ENCODE measurements around the gene RNPEPL1. TPM values are rescaled to one million over a fixed set of nuclear protein-coding genes. Genes with fewer than 3 reads are reported as not detected.

RNPEPL1 gene
- total RNA-seq, 1 experiment from 2014 or later, result 88.2 TPM

- DNase-seq (ENCODE audit: low read depth, low spot score) (no peak), ATAC-seq (no peak)
- ChIA-PET CTCF (no interaction called here), POLR2A (no interaction called here)
- no peaks in the 10 kb centered on the region for H3K36me3 ChIP-seq (ENCODE audit: control insufficient read depth, insufficient read depth, low read length)
- in situ Hi-C loops (cut with HindIII; ENCODE audit: low pct_unique_long_range_greater_than_20kb, low sequenced_read_pairs) (no loop called here), intact Hi-C loops (cut with micrococcal nuclease; ENCODE audit: unreplicated experiment) (no loop called here)
- TF ChIP-seq SIN3A (IDR thresholded peaks at IDR 0.05; ENCODE audit: borderline replicate concordance, insufficient read depth, low read depth, low read length), result no peak
- TF ChIP-seq POLR2AphosphoS5 (IDR thresholded peaks at IDR 0.05; ENCODE audit: low read depth, low read length), result no peak
- no peak for TF ChIP-seq TCF7L2 (IDR thresholded peaks at IDR 0.05; ENCODE audit: low read depth, low read length)
- no peak for TF ChIP-seq REST (IDR thresholded peaks at IDR 0.05; ENCODE audit: insufficient read depth in 1 of 2, low read depth in 2 of 2, low read length in 1 of 2)
- TF ChIP-seq CTCF (IDR thresholded peaks at IDR 0.05), result no peak
- H3K4me3 ChIP-seq (ENCODE audit: low read depth in 2 of 2, low read length in 2 of 2), result no peak overlapping the region
- H3K27me3 ChIP-seq (ENCODE audit: control insufficient read depth, insufficient read depth, low read length), result no peaks in the 10 kb centered on the region
- H3K9me3 ChIP-seq (ENCODE audit: control insufficient read depth, insufficient read depth, low read depth, low read length), result no peaks in the 10 kb centered on the region
- H3K27ac ChIP-seq (ENCODE audit: low read length), result no peak overlapping the region
- H3K4me1 ChIP-seq (ENCODE audit: control insufficient read depth, insufficient read depth, low read length), result no peaks in the 10 kb centered on the region
- no TSS peak for BruUV-seq (replicated peaks)
Measured at GRCh38 chr2:240611601-240612210, 43.4 kb downstream of the RNPEPL1 start.

DNA sequence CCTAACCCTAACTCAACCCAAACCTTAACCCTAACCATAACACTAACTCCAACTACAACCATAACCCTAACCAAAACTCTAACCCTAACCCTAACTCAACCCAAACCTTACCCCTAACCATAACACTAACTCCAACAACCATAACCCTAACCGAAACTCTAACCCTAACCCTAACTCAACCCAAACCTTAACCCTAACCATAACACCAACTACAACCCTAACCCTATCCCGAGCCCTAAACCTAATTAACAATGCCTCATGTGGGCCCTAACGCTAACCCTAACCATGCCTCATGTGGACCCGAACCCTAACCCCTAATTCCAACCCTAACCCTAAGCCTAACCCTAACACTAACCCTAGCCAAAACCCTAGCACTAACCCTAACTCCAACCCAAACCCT is 45.5 kb downstream of the RNPEPL1 start:
- no peaks in the 10 kb centered on the region for H3K36me3 ChIP-seq (ENCODE audit: control insufficient read depth, insufficient read depth, low read length)

More for the DNA sequence above, 45.5 kb downstream of the RNPEPL1 start:
- H3K27me3 ChIP-seq (ENCODE audit: control insufficient read depth, insufficient read depth, low read length), result no peaks in the 10 kb centered on the region
- no peak overlapping the region for H3K4me3 ChIP-seq (ENCODE audit: low read depth in 2 of 2, low read length in 2 of 2)
- H3K27ac ChIP-seq (ENCODE audit: low read length), result no peak overlapping the region
- DNase-seq (ENCODE audit: low read depth, low spot score) (no peak), ATAC-seq (no peak)
- H3K4me1 ChIP-seq (ENCODE audit: control insufficient read depth, insufficient read depth, low read length), result no peaks in the 10 kb centered on the region
- BruUV-seq (replicated peaks), result no TSS peak
- TF ChIP-seq TCF7L2 (IDR thresholded peaks at IDR 0.05; ENCODE audit: low read depth, low read length), result no peak
- TF ChIP-seq POLR2AphosphoS5 (IDR thresholded peaks at IDR 0.05; ENCODE audit: low read depth, low read length), result no peak
- no peak for TF ChIP-seq SIN3A (IDR thresholded peaks at IDR 0.05; ENCODE audit: borderline replicate concordance, insufficient read depth, low read depth, low read length)
- no peak for TF ChIP-seq CTCF (IDR thresholded peaks at IDR 0.05)
- TF ChIP-seq REST (IDR thresholded peaks at IDR 0.05; ENCODE audit: insufficient read depth in 1 of 2, low read depth in 2 of 2, low read length in 1 of 2), result no peak
- ChIA-PET POLR2A (no interaction called here), CTCF (no interaction called here)
- in situ Hi-C loops (cut with HindIII; ENCODE audit: low pct_unique_long_range_greater_than_20kb, low sequenced_read_pairs) (no loop called here), intact Hi-C loops (cut with micrococcal nuclease; ENCODE audit: unreplicated experiment) (no loop called here)
- H3K9me3 ChIP-seq (ENCODE audit: control insufficient read depth, insufficient read depth, low read depth, low read length), result peaks cover 9% of the 10 kb centered on the region; the same call in 1 of the 2 replicates
